Panc1 (cell line): ENCODE data around the gene TTLL6. TPM values are rescaled to one million over a fixed set of nuclear protein-coding genes. Genes with fewer than 3 reads are reported as not detected.

Experiments
- ATAC-seq: fragments of 200-7000 bp; cut with Tn5 transposase; 2 replicates; pipeline ENCODE4 v1.9.1; 2020; ENCODE audit warnings: mild to moderate bottlenecking, moderate library complexity
- BruUV-seq: library from RNA; stranded (reverse); fragments of 400-500 nt; replicated peaks from 2 replicates; lab custom pipeline; 2021; lab: Mats Ljungman, UMichigan
- CTCF ChIA-PET: fragments of 300-600 bp; sonication (Branson Sonifier 250); formaldehyde crosslinking; loops from one replicate; lab custom pipeline; 2022; ENCODE audit warnings: antibody characterized with exemption; lab: Charles Lee
- POLR2A ChIA-PET: fragments of 300-600 bp; sonication (Branson Sonifier 250); formaldehyde crosslinking; loops from one replicate; lab custom pipeline; 2022; ENCODE audit warnings: antibody characterized with exemption; lab: Charles Lee
- DNase-seq: peaks from one replicate; pipeline ENCODE4 v3.0.0-alpha.2; 2010; ENCODE audit warnings: low read depth, low spot score
- H3K27ac ChIP-seq: 2 replicates; pipeline ENCODE4 v1.5.1; 2011; ENCODE audit warnings: mild to moderate bottlenecking, low read length, inconsistent platforms
- H3K27me3 ChIP-seq: fragments of 200-500 bp; sonication (Bioruptor generic); 2 replicates; pipeline ENCODE4 v1.6.0; 2014; ENCODE audit warnings: low read length, inconsistent platforms; ENCODE audit not compliant: control insufficient read depth, insufficient read depth
- H3K36me3 ChIP-seq: fragments of 200-500 bp; sonication (Bioruptor generic); 2 replicates; pipeline ENCODE4 v1.5.1; 2014; ENCODE audit warnings: inconsistent platforms, mild to moderate bottlenecking, low read length, moderate library complexity; ENCODE audit not compliant: control insufficient read depth, insufficient read depth
- H3K4me1 ChIP-seq: 2 replicates; pipeline ENCODE4 v1.5.1; 2011; ENCODE audit warnings: inconsistent platforms, mild to moderate bottlenecking, low read length, moderate library complexity; ENCODE audit not compliant: control insufficient read depth, insufficient read depth
- H3K4me3 ChIP-seq, 2 experiments: 2 replicates each; pipeline ENCODE4 v1.5.1; 2011 to 2012; ENCODE audit warnings: low read depth in 2 of 2, low read length in 2 of 2, mild to moderate bottlenecking in 2 of 2, inconsistent platforms in 1 of 2, moderate library complexity in 1 of 2
- H3K9me3 ChIP-seq: fragments of 200-500 bp; sonication (Bioruptor generic); 2 replicates; pipeline ENCODE4 v1.5.1; 2014; ENCODE audit warnings: low read depth, mild to moderate bottlenecking, inconsistent platforms, low read length, moderate library complexity; ENCODE audit not compliant: control insufficient read depth, insufficient read depth
- POLR2AphosphoS5 ChIP-seq: IDR thresholded peaks from 2 replicates; pipeline ENCODE4 v1.6.1; 2012; ENCODE audit warnings: mild to moderate bottlenecking, low read depth, low read length, moderate library complexity
- SIN3A ChIP-seq: IDR thresholded peaks from 2 replicates; pipeline ENCODE4 v1.6.1; 2012; ENCODE audit warnings: low read depth, mild to moderate bottlenecking, low read length, moderate library complexity, borderline replicate concordance; ENCODE audit not compliant: insufficient read depth
- TCF7L2 ChIP-seq: IDR thresholded peaks from 2 replicates; pipeline ENCODE4 v1.6.1; 2011; ENCODE audit warnings: mild to moderate bottlenecking, low read depth, low read length, inconsistent platforms
- in situ Hi-C: cut with HindIII; loops from 2 replicates; pipeline ENCODE4 v1.10.0; 2016; ENCODE audit warnings: low sequenced_read_pairs, low pct_unique_long_range_greater_than_20kb
- intact Hi-C: fragments of 100-400 bp; cut with micrococcal nuclease; formaldehyde crosslinking; loops from one replicate; pipeline ENCODE4 v1.10.0; 2022; ENCODE audit not compliant: unreplicated experiment
- total RNA-seq: library from RNA; stranded (reverse); gene quantifications from one replicate; pipeline ENCODE4 v1.2.1, GENCODE V29; 2021; ENCODE audit not compliant: unreplicated experiment
- TF ChIP-seq, protein P1 (sequence below), 2 experiments: IDR thresholded peaks; 2 replicates each; pipeline ENCODE4 v1.6.1; 2011 to 2012; ENCODE audit warnings: low read depth in 2 of 2, control low read depth in 1 of 2, low read length in 1 of 2, mild to moderate bottlenecking in 1 of 2, moderate library complexity in 1 of 2; ENCODE audit not compliant: insufficient read depth in 1 of 2
- TF ChIP-seq, protein P2 (sequence below): fragments of 450-650 bp; IDR thresholded peaks from 2 replicates; pipeline ENCODE4 v1.5.1; 2017; ENCODE audit warnings: mild to moderate bottlenecking

The TTLL6 gene
- total RNA-seq, 1 experiment from 2014 or later = 2.5 TPM

DNA sequence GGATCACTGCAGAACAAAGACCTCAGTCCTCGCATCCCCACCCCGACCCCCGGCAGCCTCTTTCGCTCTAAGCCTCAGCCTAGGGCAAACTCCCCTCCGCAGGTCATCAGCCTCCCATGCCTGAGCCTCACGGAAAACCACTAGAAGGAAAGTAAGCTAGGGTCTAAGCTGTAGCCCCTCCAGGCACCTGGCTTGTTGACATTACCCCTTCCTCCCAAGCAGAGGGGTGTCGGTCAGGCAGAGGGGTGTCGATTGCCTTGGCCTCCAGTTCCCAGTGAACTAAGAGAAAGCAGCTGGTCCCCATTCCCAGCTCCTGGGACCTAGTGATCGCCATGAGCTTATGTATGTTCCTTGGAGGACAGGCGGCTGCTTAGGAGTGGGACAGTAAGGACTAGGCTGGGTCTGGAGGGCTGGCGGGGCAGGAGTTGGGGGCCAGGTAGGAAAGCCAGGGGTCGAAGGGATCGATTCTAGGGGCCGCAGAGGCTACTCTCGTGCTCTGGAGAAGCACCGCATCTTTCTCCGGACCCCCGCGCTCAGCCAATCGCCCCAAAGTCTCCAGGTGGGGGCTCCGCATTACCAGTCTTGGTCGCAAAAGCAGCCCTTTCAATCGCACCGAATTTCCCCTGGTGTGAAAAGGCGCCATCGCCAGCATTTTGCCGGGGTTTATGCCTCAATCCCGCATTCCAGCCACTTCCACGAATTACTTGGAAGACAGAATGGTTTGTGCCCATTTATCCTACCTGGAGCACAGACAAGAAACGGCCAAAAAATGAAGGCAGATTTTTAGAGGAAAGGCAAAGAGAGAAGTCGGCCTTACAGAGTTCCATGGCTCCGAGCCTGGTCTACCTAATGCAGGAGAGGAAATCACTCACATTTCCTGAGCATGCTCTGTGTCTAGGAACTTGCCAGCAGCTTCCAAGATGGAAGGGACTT lies 67.1 kb downstream of the TTLL6 start:
- ATAC-seq = no peak
- no TSS peak for BruUV-seq
- H3K9me3 ChIP-seq = no peaks in the 10 kb centered on the region
- intact Hi-C loops (no loop called here), in situ Hi-C loops (no loop called here)
- peaks cover 4% of the 10 kb centered on the region; the same call in 1 of the 2 replicates for H3K27me3 ChIP-seq
- H3K36me3 ChIP-seq = no peaks in the 10 kb centered on the region
- peaks cover 14% of the 10 kb centered on the region for H3K4me1 ChIP-seq
- POLR2A ChIA-PET = interaction anchor here (0.5 kb wide), 1 partner anchor 29 kb away, joined by 3 read pairs; no protein-coding TSS in a partner anchor
- CTCF ChIA-PET = interaction anchor here (0.5 to 1.8 kb wide), 6 partner anchors 11 to 313 kb away, joined by 3 to 7 read pairs (median 4); no protein-coding TSS in a partner anchor
- TF ChIP-seq, protein P1, sequence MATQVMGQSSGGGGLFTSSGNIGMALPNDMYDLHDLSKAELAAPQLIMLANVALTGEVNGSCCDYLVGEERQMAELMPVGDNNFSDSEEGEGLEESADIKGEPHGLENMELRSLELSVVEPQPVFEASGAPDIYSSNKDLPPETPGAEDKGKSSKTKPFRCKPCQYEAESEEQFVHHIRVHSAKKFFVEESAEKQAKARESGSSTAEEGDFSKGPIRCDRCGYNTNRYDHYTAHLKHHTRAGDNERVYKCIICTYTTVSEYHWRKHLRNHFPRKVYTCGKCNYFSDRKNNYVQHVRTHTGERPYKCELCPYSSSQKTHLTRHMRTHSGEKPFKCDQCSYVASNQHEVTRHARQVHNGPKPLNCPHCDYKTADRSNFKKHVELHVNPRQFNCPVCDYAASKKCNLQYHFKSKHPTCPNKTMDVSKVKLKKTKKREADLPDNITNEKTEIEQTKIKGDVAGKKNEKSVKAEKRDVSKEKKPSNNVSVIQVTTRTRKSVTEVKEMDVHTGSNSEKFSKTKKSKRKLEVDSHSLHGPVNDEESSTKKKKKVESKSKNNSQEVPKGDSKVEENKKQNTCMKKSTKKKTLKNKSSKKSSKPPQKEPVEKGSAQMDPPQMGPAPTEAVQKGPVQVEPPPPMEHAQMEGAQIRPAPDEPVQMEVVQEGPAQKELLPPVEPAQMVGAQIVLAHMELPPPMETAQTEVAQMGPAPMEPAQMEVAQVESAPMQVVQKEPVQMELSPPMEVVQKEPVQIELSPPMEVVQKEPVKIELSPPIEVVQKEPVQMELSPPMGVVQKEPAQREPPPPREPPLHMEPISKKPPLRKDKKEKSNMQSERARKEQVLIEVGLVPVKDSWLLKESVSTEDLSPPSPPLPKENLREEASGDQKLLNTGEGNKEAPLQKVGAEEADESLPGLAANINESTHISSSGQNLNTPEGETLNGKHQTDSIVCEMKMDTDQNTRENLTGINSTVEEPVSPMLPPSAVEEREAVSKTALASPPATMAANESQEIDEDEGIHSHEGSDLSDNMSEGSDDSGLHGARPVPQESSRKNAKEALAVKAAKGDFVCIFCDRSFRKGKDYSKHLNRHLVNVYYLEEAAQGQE (IDR thresholded peaks at IDR 0.05; ENCODE audit: insufficient read depth in 1 of 2, low read depth in 2 of 2, low read length in 1 of 2) = no peak
- no peak for TF ChIP-seq TCF7L2
- TF ChIP-seq, protein P2, sequence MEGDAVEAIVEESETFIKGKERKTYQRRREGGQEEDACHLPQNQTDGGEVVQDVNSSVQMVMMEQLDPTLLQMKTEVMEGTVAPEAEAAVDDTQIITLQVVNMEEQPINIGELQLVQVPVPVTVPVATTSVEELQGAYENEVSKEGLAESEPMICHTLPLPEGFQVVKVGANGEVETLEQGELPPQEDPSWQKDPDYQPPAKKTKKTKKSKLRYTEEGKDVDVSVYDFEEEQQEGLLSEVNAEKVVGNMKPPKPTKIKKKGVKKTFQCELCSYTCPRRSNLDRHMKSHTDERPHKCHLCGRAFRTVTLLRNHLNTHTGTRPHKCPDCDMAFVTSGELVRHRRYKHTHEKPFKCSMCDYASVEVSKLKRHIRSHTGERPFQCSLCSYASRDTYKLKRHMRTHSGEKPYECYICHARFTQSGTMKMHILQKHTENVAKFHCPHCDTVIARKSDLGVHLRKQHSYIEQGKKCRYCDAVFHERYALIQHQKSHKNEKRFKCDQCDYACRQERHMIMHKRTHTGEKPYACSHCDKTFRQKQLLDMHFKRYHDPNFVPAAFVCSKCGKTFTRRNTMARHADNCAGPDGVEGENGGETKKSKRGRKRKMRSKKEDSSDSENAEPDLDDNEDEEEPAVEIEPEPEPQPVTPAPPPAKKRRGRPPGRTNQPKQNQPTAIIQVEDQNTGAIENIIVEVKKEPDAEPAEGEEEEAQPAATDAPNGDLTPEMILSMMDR = no peak
- TF ChIP-seq SIN3A = no peak
- no peak for TF ChIP-seq POLR2AphosphoS5
- DNase-seq = no peak
- no peak overlapping the region for H3K27ac ChIP-seq
- no peak overlapping the region for H3K4me3 ChIP-seq

DNA sequence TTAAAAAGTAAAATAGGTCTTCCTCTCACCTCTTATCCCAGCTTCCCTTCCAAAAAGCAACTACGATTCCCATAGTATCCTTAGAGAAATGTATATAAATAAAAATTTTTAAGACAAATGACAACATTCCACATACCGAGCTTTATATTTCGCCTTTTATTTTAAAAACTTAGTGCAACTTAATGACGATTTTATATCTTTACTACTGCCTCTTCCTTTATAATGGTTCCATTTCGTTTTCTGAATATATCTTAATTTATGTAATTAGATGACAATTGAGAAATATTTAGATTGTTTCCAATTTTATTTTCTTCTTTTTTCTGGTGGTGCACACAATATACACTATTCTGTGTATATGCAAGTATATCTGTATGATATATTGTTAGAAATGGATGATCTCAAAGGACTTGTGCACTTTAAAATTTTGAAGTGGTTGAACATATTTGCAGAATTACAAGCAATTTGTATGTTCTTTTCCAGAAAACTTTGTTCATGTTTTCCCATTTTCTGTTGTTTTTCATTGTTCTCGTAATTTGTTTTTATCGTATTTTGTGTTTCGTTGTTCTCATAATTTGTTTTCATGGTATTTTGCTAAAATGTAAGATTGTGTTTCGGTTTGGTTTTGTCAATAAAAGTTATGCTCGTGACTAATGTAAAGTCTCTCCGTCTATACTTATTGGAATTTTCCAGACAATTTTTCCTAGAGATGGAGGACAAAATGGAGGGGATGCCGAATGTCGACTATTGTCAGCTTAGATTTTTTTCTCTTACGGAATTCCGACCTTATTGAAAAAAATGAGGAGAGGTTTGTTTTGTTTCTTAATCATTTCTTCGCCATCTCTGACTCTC lies 68.1 kb downstream of the TTLL6 start:
- CTCF ChIA-PET = interaction anchor here (0.6 to 0.7 kb wide), 3 partner anchors 12 to 312 kb away, joined by 3 to 7 read pairs (median 4); no protein-coding TSS in a partner anchor

More for the DNA sequence above, 68.1 kb downstream of the TTLL6 start:
- in situ Hi-C loops (no loop called here), intact Hi-C loops (no loop called here)
- peaks cover 4% of the 10 kb centered on the region; the same call in 1 of the 2 replicates for H3K27me3 ChIP-seq
- TF ChIP-seq TCF7L2 (no peak), SIN3A (no peak)
- TF ChIP-seq, protein P1 (IDR thresholded peaks at IDR 0.05; ENCODE audit: insufficient read depth in 1 of 2, low read depth in 2 of 2, low read length in 1 of 2) = no peak
- TF ChIP-seq, protein P2 = no peak
- H3K9me3 ChIP-seq = no peaks in the 10 kb centered on the region
- no peaks in the 10 kb centered on the region for H3K36me3 ChIP-seq
- H3K27ac ChIP-seq = no peak overlapping the region
- H3K4me1 ChIP-seq = peaks cover 11% of the 10 kb centered on the region
- ATAC-seq = no peak
- DNase-seq = no peak
- no peak overlapping the region for H3K4me3 ChIP-seq
- BruUV-seq = no TSS peak
- POLR2A ChIA-PET = interaction anchor here (0.5 kb wide), 1 partner anchor 1054 kb away, joined by 3 read pairs; no protein-coding TSS in a partner anchor
